DND-41 (cell line): ENCODE data around the gene NEK4.
"Not testable (repeated sequence)": the region's sequence is repeated elsewhere in the genome, so short reads cannot be mapped to it uniquely, and the experiment has no call there.

Experiments
- EZH2 ChIP-seq: IDR thresholded peaks from 3 replicates; pipeline ENCODE4 v1.6.1; 2012; ENCODE audit warnings: borderline replicate concordance, low read depth, mild to moderate bottlenecking, moderate library complexity, low read length, inconsistent platforms; ENCODE audit not compliant: severe bottlenecking
- TF ChIP-seq, protein P1 (sequence below): IDR thresholded peaks from 2 replicates; pipeline ENCODE4 v1.5.1; 2012; ENCODE audit warnings: borderline replicate concordance, low read length, moderate library complexity, mild to moderate bottlenecking; ENCODE audit not compliant: poor library complexity, severe bottlenecking; ENCODE audit errors: extremely low read depth

- TF ChIP-seq, protein P1, sequence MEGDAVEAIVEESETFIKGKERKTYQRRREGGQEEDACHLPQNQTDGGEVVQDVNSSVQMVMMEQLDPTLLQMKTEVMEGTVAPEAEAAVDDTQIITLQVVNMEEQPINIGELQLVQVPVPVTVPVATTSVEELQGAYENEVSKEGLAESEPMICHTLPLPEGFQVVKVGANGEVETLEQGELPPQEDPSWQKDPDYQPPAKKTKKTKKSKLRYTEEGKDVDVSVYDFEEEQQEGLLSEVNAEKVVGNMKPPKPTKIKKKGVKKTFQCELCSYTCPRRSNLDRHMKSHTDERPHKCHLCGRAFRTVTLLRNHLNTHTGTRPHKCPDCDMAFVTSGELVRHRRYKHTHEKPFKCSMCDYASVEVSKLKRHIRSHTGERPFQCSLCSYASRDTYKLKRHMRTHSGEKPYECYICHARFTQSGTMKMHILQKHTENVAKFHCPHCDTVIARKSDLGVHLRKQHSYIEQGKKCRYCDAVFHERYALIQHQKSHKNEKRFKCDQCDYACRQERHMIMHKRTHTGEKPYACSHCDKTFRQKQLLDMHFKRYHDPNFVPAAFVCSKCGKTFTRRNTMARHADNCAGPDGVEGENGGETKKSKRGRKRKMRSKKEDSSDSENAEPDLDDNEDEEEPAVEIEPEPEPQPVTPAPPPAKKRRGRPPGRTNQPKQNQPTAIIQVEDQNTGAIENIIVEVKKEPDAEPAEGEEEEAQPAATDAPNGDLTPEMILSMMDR = not testable (repeated sequence)
- not testable (repeated sequence) for TF ChIP-seq EZH2
Measured at GRCh38 chr3:52776486-52776885, 5.7 kb upstream of the NEK4 start.
